Measurements from ENCODE around the gene ZNF688.

Gene ZNF688

GRCh38 chr16:30585022-30585399, 13.5 kb upstream of the ZNF688 start:
- DNase-seq = no peak

- no peak for DNase-seq
Observed at GRCh38 chr16:30582611-30583340, 11.3 kb upstream of the ZNF688 start.

GRCh38 chr16:30581457-30581856, 9.9 kb upstream of the ZNF688 start:
- DNase-seq = no peak

GRCh38 chr16:30574678-30575077, 3.2 kb upstream of the ZNF688 start:
- DNase-seq = no peak

- DNase-seq = peak; percentile 80
Observed at GRCh38 chr16:30570636-30571444, 674 bp downstream of the ZNF688 start.

GRCh38 chr16:30569746-30570635, 1.5 kb downstream of the ZNF688 start:
- DNase-seq = no peak

- DNase-seq = no peak
Observed at GRCh38 chr16:30569281-30569680, 2.2 kb downstream of the ZNF688 start.

GRCh38 chr16:30567991-30568638, 3.4 kb downstream of the ZNF688 start:
- DNase-seq = no peak

- no peak for DNase-seq
Observed at GRCh38 chr16:30567160-30567990, 4.1 kb downstream of the ZNF688 start.

GRCh38 chr16:30566531-30566930, 5.0 kb downstream of the ZNF688 start:
- no peak for DNase-seq

GRCh38 chr16:30565984-30566383, 5.5 kb downstream of the ZNF688 start:
- DNase-seq = no peak

- no peak for DNase-seq
Observed at GRCh38 chr16:30565526-30565925, 6.0 kb downstream of the ZNF688 start.

GRCh38 chr16:30562021-30562420, 9.5 kb downstream of the ZNF688 start:
- no peak for DNase-seq

GRCh38 chr16:30561089-30561816, 10.3 kb downstream of the ZNF688 start:
- DNase-seq = no peak

GRCh38 chr16:30559690-30560089, 11.8 kb downstream of the ZNF688 start:
- DNase-seq = no peak

- DNase-seq = no peak
Observed at GRCh38 chr16:30558789-30559377, 12.6 kb downstream of the ZNF688 start.

- peak; percentile 99 for DNase-seq
Observed at GRCh38 chr16:30557957-30558788, 13.3 kb downstream of the ZNF688 start, which contains the start of gene ZNF764. Gene ZNF764, minus strand, starts transcription at chr16:30558374. Its CDS starts 192 bp downstream, at chr16:30558182.

GRCh38 chr16:30557707-30557956, 13.9 kb downstream of the ZNF688 start:
- DNase-seq = no peak

GRCh38 chr16:30556125-30556473, 15.4 kb downstream of the ZNF688 start:
- DNase-seq = peak; percentile 12

Data from eye (tissue), 1 donor.